C1 segment of cervical spinal cord (tissue), 14 donors: ENCODE measurements around the gene CHST15.

Experiments
- DNase-seq, 14 donors: peaks; one replicate each; lab custom pipeline; 2025; lab: John Stamatoyannopoulos, UW

CHST15 gene

DNA sequence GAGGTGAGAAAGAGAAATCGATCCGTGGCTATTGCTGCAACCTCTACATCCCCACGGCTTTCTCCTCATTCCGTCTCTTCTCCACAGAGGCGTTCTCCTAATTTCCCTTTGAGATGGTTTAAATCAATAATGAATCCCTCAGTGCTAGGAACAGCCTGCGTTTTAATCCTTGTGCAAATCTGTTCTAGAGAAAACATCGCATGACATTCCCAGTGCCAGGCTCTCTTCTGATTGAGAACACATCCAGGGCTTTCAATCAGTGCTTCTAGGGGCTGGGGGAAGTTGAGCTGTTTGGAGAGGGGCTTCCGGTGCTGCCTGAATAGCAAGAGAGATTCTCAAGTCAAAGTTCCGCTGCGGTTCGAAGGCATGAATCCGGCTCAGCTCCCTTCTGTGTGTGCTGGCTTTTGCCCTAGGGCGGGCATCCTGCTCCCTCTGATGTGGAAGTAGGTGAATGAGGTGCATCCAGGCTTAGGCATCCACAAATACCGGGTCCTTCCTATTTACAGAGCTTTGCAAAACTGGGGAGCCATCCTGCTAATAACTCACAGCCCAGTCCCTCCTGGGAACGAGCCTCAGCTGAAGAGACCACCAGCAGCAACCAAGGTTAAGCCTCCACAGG lies 62.8 kb downstream of the CHST15 start:
- no peak for DNase-seq

DNA sequence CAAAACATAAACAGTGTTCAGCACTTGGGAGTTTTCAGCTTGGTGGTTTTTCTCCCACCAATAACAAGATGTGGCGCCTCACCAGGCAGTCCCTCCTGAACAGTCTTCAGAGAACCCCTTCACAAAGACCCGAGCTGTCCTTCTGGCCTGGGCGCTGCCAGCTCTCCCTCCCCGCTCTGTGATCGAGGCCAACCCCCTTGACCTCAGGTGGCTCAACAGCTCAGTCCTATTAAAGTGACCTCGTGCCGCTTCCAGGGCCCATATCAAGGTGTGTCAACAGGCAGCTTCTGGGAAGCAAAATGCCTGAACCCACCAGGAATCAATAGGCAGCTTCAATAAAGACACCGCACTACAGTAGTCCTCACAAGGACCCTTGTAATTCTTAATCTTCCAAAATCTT lies 63.3 kb downstream of the CHST15 start:
- no peak for DNase-seq

DNA sequence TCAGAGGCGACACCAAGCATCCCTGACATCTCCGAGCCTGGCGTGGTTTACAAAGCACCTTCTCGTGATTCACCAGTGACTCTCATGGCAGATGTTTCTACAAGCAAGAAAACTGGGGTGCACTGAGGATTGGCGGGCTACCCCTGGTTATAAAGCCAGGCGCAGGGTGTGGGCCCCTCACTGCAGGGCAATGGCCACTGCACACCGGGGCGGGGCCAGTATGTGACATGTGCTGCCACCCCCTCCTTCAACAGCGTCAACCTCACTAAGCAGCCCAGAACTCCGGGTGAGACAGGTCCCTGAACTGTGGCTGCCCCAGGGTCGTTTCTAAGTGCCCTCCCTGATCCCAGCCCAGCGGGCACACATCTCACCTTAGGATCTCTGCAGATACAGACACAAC lies 63.8 kb downstream of the CHST15 start:
- DNase-seq: no peak

DNA sequence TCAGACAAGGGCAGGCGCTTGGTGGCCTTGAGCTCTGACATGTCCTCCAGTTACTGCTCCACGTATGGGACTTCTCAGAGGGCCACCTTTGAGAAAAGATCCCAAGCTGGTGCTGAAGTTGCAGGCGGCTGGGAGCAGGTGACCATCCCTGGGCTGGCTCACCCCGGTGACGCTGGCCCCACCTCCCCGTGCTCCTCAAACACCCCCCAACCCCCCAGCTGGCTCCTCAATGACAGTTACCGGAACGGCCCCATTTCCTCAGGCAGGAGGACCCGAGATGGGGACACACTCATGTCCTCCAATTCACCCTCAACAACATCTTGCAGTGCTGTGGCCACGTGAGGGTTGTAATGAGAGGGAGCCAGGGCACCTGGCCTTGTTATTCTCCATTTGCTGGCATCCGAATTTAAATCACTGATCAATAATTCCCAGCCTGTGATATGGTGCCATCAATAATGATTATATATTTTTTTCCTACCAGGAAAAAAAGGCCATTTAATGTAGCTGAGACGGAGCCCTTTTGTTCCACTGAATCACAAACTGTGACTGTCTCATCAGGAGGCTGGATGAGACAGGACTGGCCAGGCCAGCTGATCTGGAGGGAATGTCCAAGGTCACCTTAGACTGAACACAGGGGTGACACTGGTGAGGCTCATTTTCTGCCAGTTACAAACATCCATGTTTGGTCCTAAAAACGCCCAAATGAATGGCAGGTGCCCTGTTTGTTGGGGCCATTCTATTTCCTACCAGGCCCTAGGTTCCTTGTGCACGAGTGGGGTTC lies 64.5 kb downstream of the CHST15 start:
- no peak for DNase-seq

DNA sequence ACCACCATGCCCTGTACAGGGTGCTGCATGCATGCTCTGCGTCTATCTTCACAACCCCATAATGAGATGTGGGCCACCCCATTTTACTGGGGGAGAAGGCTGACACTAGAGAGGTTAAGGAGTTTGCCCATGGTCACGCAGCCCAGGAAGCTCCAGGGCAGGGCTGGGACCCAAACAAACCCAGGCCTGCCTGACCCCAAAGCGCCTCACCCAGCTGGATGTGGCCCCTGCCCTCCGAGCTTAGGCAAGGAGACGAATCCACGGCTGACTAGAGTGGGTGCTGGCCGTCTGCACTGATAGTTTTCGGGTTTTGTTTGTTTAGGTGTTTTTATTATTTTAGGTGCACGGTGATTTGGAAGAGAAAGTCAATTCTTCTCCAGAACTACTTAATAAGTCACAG lies 65.7 kb downstream of the CHST15 start:
- no peak for DNase-seq

DNA sequence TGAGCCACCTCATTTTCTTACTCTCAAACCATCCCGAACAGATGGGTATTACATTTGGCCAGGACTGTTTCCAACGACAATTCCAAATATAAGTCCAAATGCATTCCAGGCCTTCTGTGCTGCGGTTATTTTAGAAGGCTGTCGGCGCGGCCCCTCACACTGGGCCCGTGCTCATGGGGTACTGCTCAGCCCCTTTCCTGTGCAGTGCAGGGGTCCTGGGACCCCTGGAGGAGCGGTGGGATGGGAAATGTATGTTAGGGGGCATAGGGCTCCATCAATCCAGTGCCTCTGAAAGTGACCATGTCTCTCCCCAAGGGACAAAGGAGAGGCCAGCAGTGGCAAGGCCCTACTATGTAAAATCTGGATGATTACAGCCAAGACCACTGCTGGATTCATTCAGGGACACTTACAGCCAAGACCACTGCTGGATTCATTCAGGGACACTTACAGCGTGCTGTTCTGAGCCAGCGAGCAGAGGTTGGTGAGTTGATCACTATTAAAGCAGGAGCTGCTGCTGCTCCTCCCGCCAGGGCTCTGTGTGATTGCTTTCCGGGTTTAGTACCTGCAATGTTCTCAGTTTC lies 66.3 kb downstream of the CHST15 start:
- no peak for DNase-seq

DNA sequence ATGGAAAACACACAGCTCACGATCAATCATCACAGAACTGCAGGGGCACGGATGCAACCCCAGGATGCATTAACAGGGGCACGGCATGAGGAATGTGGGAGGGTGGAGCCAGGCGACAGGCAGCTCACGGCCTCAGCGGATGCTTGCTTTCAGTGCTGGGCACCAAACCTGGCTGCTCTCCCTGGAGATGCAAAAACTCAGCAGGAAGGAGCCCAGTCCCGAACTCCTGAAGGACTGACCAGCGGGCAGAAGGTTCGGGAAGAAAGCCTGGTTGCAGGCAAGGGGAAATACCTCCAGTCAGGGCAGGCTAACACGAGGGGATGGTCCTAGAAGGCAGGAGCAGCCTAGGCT lies 66.8 kb downstream of the CHST15 start:
- DNase-seq: no peak

DNA sequence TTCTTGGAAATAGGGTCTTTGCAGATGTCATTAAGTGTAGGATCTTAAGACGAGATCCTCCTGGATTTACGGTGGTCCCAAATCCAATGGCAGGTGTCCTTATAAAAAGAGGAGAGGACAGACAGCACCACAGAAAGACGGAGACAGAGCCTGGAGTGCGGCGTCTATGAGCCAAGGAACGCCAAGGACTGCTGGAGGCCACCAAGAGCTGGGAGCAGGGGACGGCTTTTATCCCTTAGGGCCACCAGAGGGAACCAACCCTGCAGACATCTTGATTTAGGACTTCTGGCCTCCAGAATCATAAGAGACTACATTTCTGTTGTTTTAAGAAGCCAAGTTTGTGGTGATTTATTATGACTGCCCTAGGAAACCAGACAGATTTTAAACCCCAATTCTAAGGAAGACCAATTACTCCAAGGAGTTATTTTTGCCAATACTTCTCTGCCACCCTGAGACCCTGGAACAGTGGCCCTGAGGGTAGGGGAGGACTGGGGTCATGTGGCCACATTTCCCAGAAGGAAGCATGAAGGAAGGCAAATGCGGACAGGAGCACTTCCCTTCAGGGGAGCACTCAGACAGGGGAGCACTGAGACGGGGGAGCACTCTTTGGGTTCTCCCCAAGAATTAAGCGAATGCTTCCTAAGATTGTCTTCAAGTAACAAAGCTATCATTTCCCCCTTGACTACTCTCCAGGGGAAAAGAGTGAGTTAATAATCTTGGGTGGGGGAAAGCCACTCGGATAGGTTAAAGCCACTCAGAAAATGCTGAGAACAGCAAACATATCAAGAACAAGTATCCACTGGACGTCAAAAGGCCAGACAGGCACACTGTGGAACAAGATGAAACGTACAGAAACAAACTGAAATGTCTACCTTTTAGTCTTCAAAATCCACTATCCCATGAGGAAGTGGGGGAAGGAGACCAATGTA lies 67.5 kb downstream of the CHST15 start:
- peak in 1 of 14 donors; percentile 13 for DNase-seq

DNA sequence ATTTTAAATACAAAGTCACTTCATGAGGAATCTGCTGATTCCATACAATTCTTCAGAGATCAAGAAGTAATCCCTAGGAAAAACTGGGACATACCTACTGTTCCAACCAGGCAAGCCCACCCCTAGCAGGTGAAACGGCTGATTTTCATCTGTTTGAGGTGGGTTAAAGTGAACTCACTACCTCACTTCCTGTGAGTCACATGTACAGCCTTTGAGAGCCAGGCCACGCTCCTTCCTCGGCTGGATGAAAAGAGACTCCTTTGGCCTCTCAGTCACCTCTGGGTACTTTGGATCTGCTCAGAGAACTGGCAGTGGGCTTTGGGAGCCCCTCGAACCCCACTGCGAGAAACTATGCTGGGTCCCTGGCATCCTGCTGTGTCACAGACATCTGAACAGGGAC lies 68.2 kb downstream of the CHST15 start:
- no peak for DNase-seq

DNA sequence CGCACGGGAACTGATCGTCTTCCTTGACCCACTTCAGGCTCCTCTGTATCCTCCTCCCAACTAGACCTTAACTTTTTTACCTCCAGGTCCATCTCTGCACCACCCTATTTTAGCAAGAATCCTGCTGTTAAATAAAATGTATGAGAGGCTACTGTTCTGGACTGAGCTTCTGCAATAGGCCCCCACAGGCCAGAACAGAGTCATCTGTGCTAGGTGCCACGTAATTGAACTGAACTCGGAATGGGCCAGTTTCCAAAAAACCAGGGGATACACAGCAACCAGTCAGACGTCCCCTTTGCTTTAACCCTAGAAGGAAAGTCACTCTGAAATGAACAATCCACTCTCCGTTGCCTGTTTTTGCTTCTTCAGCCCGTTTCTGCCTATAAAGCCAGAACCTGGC lies 71.3 kb downstream of the CHST15 start:
- DNase-seq: no peak

DNA sequence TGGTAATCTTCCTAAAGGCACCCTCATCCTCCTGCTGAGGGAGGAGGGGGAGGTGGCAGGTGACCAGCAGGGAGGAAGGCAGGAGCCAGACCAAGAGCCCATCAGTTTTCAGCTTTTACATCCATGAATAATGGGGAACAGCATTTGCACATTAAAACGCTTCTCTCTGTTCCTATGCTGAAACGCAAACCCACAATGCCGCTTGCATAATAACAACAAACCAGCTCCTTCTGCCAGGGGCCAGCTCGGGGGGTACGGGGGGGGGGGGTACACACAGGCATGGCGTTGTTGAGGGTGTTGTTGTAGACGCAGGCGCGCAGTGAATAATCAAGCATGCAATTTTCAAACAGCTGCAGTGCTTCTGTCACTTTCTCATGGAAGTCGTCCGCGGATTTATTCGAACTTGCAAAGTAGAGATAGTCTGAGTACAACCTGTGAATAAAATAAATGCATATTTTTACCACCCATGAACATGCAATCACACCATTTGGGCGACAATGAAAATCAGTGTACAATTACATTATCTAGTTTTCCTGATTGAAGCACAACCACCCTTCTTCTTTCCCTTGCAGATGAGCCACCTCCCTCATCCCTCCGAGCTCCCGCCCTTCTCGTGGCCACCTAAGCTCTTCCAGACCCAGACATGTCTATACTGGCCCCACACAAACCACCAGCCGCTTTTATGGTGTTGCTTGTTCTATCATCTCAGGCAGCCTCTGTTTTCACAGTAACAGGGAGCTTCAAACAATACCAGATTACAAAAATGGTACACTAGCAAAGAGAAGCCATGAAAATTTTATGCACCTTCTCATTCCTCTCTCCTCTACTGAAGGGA lies 72.2 kb downstream of the CHST15 start:
- DNase-seq: peak in 1 of 14 donors; percentile 28

DNA sequence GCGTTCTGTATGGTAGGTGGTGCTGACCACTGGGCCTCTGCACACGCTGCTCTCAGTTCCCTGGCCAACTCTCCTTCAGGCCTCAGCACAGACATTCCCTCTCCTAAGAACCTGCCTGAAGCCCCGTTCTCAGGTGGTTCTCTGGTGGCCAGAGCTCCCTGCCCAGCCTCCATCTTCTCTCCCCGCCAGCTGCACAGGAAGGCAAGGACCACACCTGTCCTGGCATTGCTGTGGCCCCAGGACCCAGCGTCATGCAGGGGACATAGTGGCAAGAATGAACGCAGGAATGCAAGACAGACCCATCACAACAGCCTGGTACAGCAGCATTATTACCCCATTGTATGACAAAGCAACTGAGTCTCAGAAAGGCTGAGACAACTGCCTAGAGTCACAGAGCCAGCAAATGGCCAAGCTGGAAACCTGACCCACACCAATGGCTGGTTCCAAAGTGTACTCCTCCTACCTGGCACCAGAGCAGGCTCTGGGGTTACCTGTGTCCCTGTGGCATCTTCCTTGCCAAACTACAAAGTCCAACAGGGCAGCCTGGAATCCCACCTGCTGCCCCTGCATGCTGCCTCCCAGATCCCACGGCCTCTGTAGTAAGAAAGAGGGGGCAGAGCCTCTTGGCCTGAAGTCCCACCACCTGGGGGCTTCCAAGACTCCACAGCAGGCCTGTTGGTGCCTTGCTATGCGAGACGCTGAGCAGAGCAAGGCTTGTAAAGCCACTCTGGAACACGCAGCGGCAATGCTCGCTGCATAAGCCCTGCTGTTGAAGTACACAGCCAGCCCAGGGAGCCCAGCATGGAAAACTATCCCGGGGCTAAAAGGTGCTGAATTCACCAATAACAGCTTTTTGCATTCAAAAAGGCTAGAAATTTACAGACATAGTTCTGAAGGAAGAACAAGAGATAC lies 73.3 kb downstream of the CHST15 start:
- DNase-seq: no peak

DNA sequence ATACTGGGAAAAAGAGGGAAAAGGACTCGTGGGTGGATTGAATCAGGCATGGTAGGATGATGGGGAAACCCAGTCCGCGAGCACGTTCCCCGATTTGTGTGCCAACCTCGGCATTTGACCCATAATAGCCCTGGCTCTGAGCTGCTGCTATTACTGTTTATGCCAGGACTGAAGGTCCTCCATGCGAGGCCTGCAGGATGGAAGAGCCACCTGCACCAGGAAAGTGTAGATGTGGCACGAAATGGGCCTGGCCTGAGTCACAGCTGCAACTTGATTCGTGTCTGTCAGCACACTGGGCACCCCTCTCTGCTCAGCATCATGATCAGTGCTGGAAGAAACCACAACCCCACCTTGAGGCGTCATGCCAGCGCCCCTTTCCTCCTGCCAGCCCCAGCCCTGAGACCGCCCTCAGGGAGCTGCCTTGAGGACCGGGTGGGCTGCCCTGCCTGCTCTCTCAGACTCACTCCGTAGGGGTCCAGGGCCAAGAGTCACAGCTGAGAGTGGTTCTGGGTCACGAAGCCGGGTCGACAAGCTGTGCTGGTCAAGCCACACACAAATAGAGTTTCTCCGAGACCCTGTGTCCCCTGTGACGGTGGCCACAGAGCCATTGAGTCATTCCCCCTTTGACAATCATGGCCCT lies 74.4 kb downstream of the CHST15 start:
- DNase-seq: no peak

DNA sequence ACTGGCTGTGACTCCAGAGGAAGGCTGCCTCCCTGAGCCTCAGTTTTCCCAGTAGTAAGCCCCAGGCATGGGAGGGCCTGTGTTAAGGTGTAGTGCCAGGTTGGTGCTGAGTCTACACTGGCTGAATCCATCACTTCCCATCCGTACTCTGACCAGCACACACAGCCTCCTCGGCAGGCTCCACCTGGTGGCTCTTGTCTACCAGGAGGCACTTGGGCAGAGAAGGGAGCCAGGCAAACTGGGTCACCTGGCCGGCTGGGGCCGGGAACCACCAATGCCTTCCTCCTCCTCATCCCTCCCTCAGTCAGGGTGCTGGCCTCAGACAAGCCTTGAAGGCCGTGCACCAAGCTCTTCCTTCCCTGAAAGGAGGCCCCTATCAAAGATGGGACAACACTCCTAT lies 75.7 kb downstream of the CHST15 start:
- no peak for DNase-seq

DNA sequence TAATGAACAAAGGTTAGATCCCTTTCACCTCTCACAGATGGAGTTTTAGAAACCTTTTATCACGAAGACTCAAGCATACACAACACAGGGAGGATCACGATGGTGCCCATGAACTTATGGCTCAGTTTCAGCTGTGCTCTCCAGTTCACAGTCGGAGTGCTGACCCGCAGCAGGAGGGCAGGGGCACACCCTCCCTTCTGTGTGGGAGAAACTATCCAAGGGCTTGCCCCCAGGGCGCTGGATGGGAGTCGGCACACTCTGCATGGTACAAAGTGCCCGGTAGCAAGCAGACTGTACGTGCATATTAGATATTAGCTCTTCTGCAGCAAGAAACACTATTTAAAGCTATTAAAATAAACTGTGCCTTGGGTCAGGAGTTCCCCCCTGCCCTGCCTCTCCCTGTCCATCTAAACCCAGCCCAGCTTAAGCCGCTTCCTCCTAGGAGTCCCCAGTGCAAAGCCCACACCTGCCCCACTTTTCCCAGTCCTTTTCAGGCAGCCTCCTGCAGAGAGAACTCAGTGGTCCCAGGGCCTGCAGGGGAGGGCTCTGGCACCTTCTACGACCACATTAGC lies 76.5 kb downstream of the CHST15 start:
- DNase-seq: no peak

DNA sequence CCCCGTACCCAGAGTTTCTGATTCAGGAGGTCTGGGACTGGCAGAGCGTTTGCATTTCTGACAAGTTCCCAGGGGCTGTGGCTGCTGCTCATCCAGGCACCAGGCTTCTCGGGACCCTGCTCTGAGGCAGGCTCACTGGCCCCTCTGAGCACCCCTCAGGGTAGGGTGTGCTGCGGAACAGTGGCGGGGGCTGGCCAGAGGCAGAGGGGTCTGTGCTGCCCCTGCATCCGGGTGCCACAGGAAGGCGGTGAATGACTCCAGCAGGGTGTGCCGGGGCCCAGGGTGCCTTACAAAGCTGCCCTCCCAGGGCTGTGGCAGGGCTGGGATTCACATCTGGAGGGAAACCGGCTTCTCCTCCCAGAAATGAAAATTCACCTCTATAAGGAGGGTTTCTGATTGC lies 77.4 kb downstream of the CHST15 start:
- no peak for DNase-seq

DNA sequence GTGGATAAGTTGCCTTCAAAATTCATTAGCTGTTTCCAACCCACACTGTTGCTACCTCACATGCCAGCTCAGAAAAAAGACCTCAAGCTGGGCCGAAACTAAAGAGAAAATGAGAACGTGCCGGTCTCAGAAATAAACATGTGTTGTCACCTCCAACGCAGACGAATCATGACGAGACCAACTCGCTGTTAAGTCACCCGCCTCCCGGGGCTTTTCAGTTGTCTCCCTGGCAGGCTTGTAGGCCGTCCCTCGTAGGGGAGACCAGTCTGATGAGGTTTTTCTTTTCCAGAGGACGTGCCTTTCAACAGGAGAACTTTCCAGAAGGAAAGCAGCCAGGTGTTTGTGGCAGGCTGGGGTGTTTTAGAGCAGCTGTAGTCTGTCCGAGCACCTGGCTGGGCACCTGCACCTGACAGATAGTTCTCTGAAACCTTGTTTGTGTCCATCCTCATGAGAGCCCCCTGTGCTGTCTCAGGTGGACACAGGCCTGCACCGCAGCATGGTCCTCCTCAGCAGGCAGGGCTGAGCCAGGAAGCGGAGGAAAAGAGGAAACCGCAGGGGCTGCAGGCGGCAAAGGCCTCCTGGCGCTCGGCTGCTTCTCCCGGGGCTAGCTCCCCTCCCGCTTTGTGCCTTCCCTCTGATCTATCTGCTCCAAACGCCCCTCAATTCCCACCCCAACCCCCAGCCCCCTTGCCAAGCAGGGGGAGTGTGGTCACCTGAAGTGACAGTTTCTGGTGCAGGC lies 78.8 kb downstream of the CHST15 start:
- DNase-seq: no peak

DNA sequence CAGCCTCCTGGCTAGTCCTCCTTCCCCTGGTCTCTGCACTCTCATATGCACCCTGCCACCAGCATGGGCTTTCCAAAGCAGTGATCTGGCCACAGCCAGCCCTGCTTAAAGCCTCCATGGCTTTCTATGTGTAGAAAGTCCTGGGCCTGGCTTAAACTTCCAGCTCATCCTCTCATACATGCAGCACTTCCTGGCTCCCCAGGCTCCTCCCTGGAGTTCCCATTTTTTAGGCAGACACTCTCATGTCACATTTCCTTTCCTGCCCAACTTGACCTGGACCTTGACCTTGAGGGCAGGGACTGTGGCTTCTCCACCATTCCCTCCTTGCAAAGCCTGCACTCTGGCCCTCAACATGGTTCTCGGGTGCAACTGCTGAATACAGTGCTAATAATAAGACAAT lies 79.5 kb downstream of the CHST15 start:
- no peak for DNase-seq

DNA sequence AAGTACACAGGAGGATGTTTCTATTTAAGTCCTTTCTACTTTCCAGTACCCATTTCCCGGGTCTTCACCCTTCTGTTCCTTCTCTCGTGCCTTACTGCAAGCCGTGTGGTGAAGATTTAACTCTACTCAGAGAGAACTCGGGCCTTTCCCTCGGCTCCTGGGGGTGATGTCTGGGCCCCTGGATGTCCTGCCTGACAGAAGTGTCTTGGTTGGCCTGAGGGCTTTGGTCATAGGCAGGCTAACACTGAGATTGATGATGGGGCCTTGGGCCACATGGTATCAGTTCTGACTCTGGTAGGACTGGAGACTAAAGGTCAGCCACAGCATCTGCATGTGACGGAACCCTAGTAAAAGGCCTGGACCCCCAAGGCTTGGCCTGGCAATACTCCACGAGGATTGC lies 80.4 kb downstream of the CHST15 start:
- no peak for DNase-seq
